NCI-H2107 (cell line): ENCODE measurements around the gene CNTN1.

ENCODE experiments used
- DNase-seq: peaks from one replicate; lab custom pipeline; 2025; lab: John Stamatoyannopoulos, UW

CNTN1 gene

GRCh38 chr12:40691913-40692764, at the start of gene CNTN1:
TSS of gene CNTN1 (plus strand) at chr12:40692439.
- no peak for DNase-seq

- DNase-seq: no peak
These were observed 48.7 kb upstream of the CNTN1 start for GRCh38 chr12:40643506-40643905.

GRCh38 chr12:40643976-40644375, 48.3 kb upstream of the CNTN1 start:
- no peak for DNase-seq

DNA sequence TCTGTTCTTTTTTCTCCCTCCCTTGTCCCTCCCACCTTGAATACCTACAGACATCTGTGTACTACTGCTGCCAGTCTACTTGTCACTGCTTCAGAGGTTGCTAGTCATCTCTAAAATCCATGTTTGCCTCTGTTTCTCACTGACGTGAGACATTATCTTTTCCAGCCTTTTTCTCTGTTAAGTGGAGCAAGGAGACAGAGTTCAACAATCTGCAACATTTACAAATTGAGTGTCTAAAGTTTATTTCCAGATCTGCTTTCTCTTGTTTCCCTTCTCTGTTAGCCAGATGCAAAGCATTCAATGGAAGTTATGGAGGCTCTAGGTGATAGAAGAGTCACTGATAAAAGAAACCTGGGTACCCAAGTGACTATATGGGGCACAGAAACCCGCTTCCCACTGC, 47.5 kb upstream of the CNTN1 start:
- DNase-seq: no peak

DNA sequence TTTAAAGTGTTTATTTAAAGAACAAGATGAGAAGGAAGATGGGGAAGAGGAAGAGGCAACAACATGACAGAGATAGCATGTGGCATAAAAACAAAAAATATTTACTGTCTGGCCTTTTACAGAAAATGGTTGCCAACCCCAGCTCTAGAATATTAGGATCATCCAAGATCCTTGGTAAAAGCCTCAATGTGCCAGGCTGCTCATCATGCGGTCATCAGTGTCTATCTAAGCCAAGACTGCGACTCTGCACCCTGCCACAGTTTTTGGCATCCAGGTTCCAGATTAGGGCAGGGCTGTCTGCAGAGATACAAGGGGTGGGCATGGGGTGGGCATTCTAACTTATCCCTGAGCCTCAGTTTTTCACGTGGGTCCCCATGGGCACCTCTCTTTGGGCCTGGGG, 46.9 kb upstream of the CNTN1 start:
- no peak for DNase-seq

DNA sequence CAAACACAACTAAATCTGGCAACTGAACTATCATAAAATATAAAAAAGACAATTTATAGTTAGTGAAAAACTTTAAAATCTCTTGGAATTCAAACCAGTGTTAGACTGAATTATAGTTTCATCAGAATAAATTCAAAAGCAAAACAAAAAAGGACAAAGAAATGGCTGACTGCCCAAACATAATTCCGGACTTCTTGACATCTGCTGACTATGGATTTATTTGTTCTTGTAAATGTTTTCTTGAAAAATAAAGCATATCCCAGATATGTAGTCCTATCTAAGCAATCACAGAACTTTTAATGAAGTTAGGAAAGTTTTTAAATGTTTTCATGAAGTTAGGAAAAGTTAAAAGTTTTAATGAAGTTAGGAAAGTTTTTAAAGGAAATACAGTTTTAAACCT, 45.8 kb upstream of the CNTN1 start:
- no peak for DNase-seq

DNA sequence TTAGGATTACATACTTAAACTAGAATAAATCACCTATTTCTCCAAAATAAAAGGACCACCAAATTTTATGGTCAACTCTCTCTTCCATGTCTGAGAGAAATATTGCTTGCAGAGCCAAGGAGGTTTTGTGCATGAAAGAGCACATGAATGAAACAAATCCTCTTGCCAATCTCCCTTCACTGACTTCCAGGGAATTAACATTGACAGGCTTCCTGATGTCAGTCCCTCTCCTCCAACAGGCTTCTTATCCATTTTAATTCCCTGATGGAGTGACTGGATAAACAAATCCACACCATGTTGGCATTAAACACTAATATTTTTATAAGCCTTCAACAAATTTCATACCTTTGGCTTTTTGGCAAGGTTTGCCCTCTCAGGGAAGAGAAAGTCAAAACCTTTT, 45.3 kb upstream of the CNTN1 start:
- DNase-seq: no peak

GRCh38 chr12:40647651-40648050, 44.6 kb upstream of the CNTN1 start:
- no peak for DNase-seq

- DNase-seq: no peak
These were observed 43.7 kb upstream of the CNTN1 start for GRCh38 chr12:40648519-40648918.

DNA sequence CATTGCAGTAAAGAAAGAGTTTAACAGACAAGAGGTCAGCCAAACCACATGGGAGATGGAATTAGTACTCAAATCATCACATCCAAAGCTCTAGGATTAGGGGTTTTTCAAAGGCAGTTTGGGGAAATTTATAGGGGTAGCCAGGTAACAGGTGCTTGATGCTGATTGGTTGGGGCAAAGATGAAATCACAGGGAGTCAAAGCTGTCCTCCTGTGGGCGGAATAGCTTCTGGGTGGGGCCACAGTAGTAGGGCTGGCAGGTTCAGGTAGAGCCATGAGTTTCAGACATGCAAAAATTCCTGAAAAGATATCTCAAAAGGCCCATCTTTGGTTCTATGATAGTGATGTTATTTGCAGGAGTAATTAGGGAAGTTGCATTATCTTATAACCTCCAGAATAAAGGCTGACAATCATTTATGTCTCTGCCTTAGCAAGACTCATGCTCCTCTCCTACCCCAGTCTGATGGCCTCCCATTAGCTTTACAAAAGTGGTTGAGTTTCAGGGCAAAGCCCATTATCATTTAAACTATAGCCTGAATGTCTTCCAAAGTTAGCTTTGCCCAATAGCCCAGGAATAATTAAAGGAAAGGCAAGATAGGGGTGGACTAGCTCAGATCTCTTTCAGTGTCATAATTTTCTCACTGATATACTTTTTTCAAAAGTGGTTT, 42.1 kb upstream of the CNTN1 start:
- DNase-seq: no peak

GRCh38 chr12:40655451-40655850, 36.8 kb upstream of the CNTN1 start:
- no peak for DNase-seq

- DNase-seq: no peak
These were observed 29.9 kb upstream of the CNTN1 start for GRCh38 chr12:40662366-40662765.

- no peak for DNase-seq
These were observed 28.5 kb upstream of the CNTN1 start for GRCh38 chr12:40663781-40664180.

DNA sequence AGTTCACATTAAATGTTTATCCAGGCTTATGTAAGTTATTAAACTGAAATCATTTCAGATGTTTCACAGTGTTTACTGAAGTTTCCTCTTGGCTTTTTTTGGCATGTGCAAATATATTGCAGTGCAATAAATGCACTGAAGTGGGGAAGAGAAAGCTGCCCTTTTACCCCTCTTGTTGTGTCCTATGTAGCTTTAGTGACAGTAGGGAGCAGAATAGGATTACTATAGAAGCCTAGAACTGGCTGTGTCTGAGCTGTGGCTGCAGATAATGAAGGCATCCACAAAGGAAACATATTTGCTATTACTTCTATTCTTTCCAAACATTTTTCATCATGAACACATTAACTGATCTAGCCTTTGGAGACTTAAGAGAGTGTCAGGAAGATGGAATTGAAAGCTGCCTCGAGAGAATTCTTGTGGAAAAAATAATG, 24.1 kb upstream of the CNTN1 start:
- DNase-seq: no peak

- DNase-seq: no peak
These were observed 19.4 kb upstream of the CNTN1 start for GRCh38 chr12:40672741-40673271.

- no peak for DNase-seq
These were observed 11.1 kb upstream of the CNTN1 start for GRCh38 chr12:40681148-40681547.

DNA sequence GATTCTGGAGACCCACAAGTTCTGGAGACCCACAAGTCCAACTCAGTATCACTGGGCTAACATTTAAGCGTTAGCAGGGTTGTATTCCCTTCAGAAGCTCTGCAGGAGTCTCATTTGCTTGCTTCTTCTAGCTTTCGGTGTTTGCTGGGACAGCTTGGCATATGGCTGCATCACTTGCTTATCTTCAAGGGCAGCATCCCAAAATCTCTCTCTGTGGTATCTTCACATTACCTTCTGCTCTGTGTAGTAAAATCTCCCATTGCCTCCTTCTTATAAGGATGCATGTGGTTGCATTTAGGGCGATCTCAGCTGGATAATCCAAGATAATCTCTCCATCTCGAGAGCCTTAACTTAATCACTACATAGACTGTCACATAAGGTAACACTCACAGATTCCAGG, 7.3 kb upstream of the CNTN1 start:
- DNase-seq: no peak

- DNase-seq: no peak
These were observed 4.0 kb upstream of the CNTN1 start for GRCh38 chr12:40688085-40688725.

GRCh38 chr12:40689576-40689975, 2.7 kb upstream of the CNTN1 start:
- no peak for DNase-seq

GRCh38 chr12:40692765-40693206, 547 bp downstream of the CNTN1 start:
- DNase-seq: no peak

- no peak for DNase-seq
These were observed 1.1 kb downstream of the CNTN1 start for GRCh38 chr12:40693207-40693821.

DNA sequence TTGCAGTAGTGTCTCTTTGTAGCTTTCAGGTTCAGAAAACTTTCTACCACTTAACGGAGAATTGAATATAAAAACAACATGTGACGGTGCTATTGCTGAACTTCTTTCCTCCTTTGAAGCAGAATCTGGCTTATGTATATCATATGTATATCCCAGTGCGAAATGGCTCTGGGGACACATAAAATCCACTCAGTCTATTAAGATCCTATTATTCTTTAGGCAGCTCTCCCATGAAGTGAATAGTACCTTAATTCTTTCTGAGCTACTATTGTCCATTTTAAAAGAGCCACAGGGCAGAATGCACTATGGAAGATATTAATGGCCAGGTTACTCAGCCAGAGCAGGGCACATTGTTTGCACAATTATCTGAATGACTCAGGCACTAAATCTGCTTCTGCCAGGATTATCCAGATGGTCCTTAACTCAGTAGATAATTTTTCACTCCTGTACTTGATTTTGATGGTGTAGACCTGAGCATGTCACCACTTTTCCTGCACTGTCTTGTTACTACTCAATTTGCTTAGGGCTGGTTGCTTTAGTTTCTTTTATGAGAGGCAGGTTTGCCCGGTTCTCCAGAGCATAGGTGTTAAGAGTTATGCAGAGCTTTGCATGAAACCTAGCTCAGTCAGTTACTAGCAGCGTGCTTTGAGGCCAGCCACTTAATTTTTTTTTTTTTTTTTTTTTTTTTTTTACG, 5.5 kb downstream of the CNTN1 start:
- no peak for DNase-seq
